ENCODE measurements around the gene NFYC.

- TF ChIP-seq CTCF (IDR thresholded peaks at IDR 0.05) = no peak
- TF ChIP-seq POLR2A (IDR thresholded peaks at IDR 0.05) = no peak
Measured at GRCh38 chr1:40784771-40785151, 93.3 kb downstream of the NFYC start.
